Posterior cingulate gyrus (tissue), 11 donors: Measurements from ENCODE around the gene AXIN1.
A peak's percentile ranks its signal among the peaks of the same experiment; 100 is the strongest.
"Not testable (repeated sequence)": the region's sequence is repeated elsewhere in the genome, so short reads cannot be mapped to it uniquely, and the experiment has no call there.

Experiments
- DNase-seq, 10 donors: peaks; one replicate each; pipeline versions ENCODE4 v3.0.0 to v3.0.0-alpha.2; 2020 to 2021; ENCODE audit warnings: mixed read lengths in 3 of 10
- intact Hi-C: fragments of 100-400 bp; cut with DNase I; formaldehyde crosslinking; loops from one replicate; pipeline ENCODE4 v1.15.1; 2023

The AXIN1 gene

GRCh38 chr16:381789-382717, 29.5 kb upstream of the AXIN1 start, which contains the start of gene PGAP6:
TSS of gene PGAP6 (minus strand) at chr16:381978. CDS start at chr16:381821, 157 bp downstream.
- intact Hi-C loops = no loop called here
- peak in 8 of 10 donors; percentile 28 to 95 (median 58) for DNase-seq

DNA sequence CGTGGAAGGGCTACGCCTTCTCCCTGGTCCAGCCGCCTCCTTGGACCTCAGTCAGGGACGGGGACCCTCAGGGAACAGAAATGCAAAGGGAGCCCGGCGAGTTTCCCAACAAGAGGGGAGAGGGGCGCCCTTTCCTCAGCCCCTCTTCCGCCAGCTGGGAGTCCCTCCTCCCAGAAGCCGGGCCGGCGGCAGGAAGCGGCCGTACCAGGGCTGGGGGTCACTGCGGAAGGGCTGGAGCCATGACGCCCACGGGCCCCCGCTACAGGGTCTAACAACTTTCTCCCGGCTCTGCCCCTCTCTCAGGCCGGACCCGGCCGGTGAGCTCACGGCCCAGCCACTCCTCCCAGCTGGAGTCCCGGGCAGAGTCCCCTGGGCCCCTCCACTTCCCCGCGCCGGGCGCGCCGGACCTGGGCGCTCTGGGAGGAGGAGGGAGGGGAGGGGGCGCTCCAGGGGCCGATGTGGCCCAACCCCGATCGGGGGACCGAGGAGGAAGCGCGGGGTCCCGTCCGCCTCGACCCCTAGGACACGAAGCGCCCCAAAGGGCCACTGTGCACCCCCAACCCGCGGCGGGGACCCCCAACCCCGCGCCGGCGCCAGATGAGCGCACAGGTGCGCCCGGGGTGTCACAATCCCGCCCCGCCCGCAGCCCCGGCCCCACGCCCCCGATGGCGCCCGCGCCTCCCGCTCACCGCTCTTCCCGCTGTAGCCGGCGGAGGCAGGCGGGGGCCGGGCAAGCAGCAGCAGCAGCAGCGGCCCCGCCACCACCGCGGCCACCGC, 28.7 kb upstream of the AXIN1 start:
- intact Hi-C loops = no loop called here
- DNase-seq = peak in 1 of 10 donors; percentile 85

GRCh38 chr16:380762-381011, 28.2 kb upstream of the AXIN1 start:
- no peak for DNase-seq
- intact Hi-C loops = no loop called here

GRCh38 chr16:379961-380761, 27.6 kb upstream of the AXIN1 start:
- DNase-seq = peak in 1 of 10 donors; percentile 69
- intact Hi-C loops = no loop called here

DNA sequence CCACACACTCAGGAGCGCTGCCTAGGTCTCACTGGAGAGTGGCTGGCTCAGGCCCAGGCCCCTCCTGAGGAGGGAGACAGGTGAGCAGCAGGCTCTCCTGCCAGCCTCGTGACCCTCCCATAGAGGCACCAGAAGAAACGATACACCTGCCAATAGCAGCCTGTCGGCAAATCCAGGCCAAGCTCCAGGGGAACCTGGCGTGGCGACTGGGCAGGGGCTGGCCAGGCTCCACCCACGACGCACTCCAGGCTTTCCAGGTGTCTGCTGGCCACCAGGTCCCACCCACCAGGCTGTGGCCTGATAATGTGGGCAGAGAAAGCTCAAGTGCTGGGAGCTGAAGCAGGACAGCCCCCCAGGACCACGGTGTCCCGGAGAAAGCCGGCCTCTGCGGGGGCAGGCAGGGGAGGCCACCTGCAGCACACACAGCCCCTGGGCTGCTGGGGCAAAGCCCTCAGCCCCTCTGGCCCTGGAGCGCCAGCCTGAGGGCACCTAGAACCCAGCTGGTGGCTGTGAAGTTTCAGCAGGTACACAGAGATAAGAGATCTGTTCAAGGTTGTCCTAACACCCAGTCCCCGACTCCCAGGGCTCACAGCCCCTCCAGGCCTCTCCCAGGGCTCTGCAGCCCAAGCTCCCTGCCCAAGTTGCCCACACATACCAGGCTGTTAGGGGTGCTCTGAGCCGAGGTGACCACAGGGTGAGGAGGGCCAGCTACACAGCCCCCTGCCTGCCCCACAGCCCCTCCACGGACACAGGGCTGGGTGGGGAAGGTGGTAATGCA, 26.8 kb upstream of the AXIN1 start:
- intact Hi-C loops = no loop called here
- peak in 1 of 10 donors; percentile 63 for DNase-seq

DNA sequence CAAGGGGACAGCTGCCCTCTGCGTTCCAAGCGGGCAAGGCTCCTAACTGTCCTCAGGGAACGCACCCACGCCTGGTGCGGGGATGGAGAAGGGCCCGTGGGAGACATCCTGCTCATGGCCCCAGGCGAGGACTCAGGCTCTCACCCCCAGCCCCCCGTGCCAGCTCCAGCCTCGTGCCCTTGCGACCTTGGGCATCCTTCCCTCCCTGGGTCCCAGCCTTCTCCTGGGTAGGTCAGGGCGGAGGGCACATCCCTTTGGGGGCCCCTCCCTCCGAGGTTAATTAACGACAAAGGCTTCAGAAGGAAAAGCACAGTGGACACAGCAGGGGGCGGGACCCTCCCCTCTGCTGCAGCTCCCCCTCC, 26.3 kb upstream of the AXIN1 start:
- peak in 1 of 10 donors; percentile 73 for DNase-seq
- intact Hi-C loops = no loop called here

DNA sequence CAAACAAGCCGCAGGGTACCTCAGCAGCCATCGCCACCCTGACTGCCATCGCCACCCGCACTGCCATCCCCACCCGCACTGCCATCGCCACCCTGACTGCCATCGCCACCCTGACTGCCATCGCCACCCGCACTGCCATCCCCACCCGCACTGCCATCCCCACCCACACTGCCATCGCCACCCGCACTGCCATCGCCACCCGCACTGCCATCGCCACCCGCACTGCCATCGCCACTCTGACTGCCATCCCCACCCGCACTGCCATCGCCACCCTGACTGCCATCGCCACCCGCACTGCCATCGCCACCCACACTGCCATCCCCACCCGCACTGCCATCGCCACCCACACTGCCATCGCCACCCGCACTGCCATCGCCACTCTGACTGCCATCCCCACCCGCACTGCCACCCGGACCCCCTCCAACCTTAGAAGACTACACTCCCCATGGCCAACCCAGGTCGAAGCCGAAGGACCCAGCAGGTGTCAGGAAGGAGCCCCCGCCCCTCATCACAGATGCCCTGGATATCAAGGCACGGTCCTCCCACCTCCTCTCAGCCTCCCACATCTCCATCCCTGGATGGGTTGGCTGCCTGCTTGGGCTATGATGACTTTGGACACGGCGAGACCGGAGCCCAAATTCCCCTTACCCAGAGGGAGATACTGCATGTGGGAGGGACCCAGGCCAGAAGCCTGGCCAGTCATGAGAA, 25.7 kb upstream of the AXIN1 start:
- DNase-seq, intact Hi-C loops: not testable (repeated sequence)

- no peak for DNase-seq
- intact Hi-C loops = no loop called here
These were observed 25.0 kb upstream of the AXIN1 start for GRCh38 chr16:377419-377951.

DNA sequence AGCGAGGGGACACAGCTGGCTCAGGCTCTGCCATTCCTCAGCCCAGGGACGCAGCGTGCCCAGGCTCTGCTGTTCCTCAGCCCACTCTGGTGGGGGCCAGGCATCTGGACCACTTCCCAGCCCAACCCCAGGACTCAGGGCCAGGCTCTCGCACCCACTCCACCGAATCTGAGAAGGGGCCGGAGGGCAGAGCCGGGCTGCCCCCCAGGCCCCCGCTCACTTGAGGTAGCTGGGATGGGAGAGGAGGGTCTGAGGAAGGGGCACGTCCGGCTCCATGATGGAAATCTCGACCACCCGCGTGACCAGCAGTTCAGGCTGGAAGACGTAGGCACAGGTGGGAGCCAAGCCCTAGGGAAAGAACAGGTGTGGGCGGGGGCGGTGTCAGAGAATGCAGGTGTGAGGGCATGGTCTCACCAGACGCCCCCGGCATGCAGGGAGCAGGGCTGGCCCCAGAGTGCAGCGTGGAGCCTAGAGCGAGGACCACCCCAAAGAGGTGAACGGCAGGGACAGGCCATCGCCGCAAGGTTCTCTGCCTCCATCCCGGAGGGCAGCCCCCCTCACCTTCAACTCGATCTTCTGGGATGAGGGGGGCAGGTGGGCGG, 24.4 kb upstream of the AXIN1 start:
- intact Hi-C loops = no loop called here
- DNase-seq = no peak

- intact Hi-C loops = no loop called here
- DNase-seq = no peak
These were observed 23.6 kb upstream of the AXIN1 start for GRCh38 chr16:375927-376816.

DNA sequence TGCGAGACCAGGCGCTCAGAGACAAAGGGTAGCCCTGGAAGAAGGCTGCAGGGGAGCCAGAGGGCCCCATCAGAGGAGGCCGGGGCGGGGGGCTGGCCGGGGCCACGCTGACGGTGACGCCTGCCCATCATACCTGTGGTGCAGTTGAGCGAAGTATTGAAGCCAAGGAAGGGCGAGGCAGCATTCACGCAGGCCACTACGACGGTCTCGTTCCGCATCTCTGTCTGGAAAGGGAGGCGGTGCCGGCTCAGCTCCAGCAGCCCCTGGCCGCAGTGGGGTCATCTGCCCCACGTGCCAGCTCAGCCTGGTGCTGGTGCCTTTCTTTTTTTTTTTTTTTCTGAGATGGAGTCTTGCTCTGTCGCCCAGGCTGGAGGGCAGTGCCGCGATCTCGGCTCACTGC, 22.7 kb upstream of the AXIN1 start:
- intact Hi-C loops = no loop called here
- DNase-seq = no peak

DNA sequence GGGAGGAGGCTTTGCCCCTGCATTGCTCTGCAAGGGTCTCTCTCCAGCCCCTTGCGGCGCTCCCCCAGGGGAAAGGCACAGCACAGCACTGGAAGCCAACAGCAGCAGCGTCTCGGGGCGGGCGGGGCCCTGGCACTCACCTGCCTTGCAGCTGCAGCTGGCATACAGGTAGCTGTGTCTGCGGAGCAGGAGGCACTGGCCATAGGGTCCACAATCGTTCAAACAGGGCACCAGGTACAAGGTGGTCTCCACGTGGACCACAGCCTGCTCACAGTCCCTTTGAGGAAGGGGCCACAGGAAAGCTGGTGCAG, 22.0 kb upstream of the AXIN1 start:
- DNase-seq = no peak
- intact Hi-C loops = no loop called here

DNA sequence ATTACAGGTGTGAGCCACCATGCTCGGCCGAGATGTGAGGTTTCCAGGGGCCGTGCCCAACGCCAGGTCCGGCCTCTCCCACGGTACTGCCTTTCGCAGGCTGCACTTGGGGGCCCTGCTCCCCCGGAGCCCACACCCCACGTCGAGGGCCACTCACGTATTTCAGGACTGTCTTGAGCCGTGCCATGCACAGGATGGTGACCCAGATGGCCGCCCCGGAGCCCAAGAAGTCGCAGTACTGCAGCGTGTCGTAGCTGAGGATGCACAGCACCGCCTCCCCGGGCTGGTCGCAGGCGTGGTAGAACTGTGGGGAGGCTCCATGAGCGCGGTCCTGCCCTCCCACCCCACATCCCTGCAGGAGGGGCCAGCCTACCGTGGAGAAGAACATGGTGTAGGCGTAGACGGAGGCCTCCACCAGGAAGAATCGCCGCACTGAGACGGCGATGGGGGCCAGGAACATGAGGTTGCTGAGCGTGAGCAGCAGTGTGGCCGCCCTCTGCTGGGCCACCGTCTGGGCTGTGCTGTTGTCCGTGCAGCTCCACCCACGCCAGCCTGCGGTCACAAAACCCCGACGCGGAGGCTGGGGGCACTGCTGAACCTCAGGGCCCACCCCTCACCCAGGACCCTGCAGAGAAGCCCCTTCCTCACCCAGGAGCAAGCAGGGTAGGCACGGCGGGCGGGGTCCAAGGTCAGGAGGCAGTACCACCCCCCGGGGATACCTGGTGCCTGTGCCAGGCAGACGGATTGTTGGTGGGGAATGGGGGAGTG, 21.5 kb upstream of the AXIN1 start:
- intact Hi-C loops = no loop called here
- peak in 1 of 10 donors; percentile 83 for DNase-seq

GRCh38 chr16:373020-373598, 20.6 kb upstream of the AXIN1 start:
- no peak for DNase-seq
- intact Hi-C loops = no loop called here

GRCh38 chr16:372302-372983, 19.9 kb upstream of the AXIN1 start:
- intact Hi-C loops = no loop called here
- DNase-seq = no peak

- peak in 1 of 10 donors; percentile 86 for DNase-seq
- intact Hi-C loops = no loop called here
These were observed 19.2 kb upstream of the AXIN1 start for GRCh38 chr16:371515-372301.
